ENCODE results near the gene AZIN2.
A peak's percentile ranks its signal among the peaks of the same experiment; 100 is the strongest.

Gene AZIN2

GRCh38 chr1:33155877-33156538 lies 75.1 kb downstream of the AZIN2 start:
- H3K4me3 ChIP-seq (ENCODE audit: low read depth, low read length): no peak overlapping the region
- DNase-seq (ENCODE audit: low read depth, low spot score): no peak
- in situ Hi-C loops (cut with HindIII; ENCODE audit: low sequenced_read_pairs): no loop called here
- TF ChIP-seq CTCF (IDR thresholded peaks at IDR 0.05; ENCODE audit: low read depth, low read length): no peak

- H3K4me3 ChIP-seq (ENCODE audit: low read depth, low read length): no peak overlapping the region
- in situ Hi-C loops (cut with HindIII; ENCODE audit: low sequenced_read_pairs): no loop called here
- DNase-seq (ENCODE audit: low read depth, low spot score): no peak
- TF ChIP-seq CTCF (IDR thresholded peaks at IDR 0.05; ENCODE audit: low read depth, low read length): no peak
Observed at GRCh38 chr1:33157131-33157530, 76.2 kb downstream of the AZIN2 start.

GRCh38 chr1:33158366-33158765 lies 77.4 kb downstream of the AZIN2 start:
- in situ Hi-C loops (cut with HindIII; ENCODE audit: low sequenced_read_pairs): no loop called here
- no peak for TF ChIP-seq CTCF (IDR thresholded peaks at IDR 0.05; ENCODE audit: low read depth, low read length)

GRCh38 chr1:33159577-33159976 lies 78.6 kb downstream of the AZIN2 start:
- no peak for TF ChIP-seq CTCF (IDR thresholded peaks at IDR 0.05; ENCODE audit: low read depth, low read length)
- in situ Hi-C loops (cut with HindIII; ENCODE audit: low sequenced_read_pairs): no loop called here
- no peak overlapping the region for H3K4me3 ChIP-seq (ENCODE audit: low read depth, low read length)
- DNase-seq (ENCODE audit: low read depth, low spot score): no peak

More at GRCh38 chr1:33158366-33158765, 77.4 kb downstream of the AZIN2 start:
- H3K4me3 ChIP-seq (ENCODE audit: low read depth, low read length): no peak overlapping the region
- DNase-seq (ENCODE audit: low read depth, low spot score): no peak

- no peak overlapping the region for H3K4me3 ChIP-seq (ENCODE audit: low read depth, low read length)
- in situ Hi-C loops (cut with HindIII; ENCODE audit: low sequenced_read_pairs): no loop called here
Observed at GRCh38 chr1:33161061-33161681, 80.2 kb downstream of the AZIN2 start.

GRCh38 chr1:33162141-33162540 lies 81.2 kb downstream of the AZIN2 start:
- no peak for DNase-seq (ENCODE audit: low read depth, low spot score)
- TF ChIP-seq CTCF (IDR thresholded peaks at IDR 0.05; ENCODE audit: low read depth, low read length): no peak
- in situ Hi-C loops (cut with HindIII; ENCODE audit: low sequenced_read_pairs): no loop called here
- H3K4me3 ChIP-seq (ENCODE audit: low read depth, low read length): no peak overlapping the region

More at GRCh38 chr1:33161061-33161681, 80.2 kb downstream of the AZIN2 start:
- TF ChIP-seq CTCF (IDR thresholded peaks at IDR 0.05; ENCODE audit: low read depth, low read length): no peak
- peak; percentile 94 for DNase-seq (ENCODE audit: low read depth, low spot score)
